Ecto neural progenitor cell (in vitro differentiated cells): Measurements from ENCODE around the gene DLGAP1.

ENCODE experiments used
- DNase-seq: peaks from one replicate; pipeline ENCODE4 v3.0.0-alpha.2; 2018; ENCODE audit warnings: low spot score

DLGAP1 gene

GRCh38 chr18:3816610-3817363 lies 638.3 kb downstream of the DLGAP1 start:
- DNase-seq = no peak

GRCh38 chr18:3815991-3816390 lies 639.1 kb downstream of the DLGAP1 start:
- no peak for DNase-seq

DNA sequence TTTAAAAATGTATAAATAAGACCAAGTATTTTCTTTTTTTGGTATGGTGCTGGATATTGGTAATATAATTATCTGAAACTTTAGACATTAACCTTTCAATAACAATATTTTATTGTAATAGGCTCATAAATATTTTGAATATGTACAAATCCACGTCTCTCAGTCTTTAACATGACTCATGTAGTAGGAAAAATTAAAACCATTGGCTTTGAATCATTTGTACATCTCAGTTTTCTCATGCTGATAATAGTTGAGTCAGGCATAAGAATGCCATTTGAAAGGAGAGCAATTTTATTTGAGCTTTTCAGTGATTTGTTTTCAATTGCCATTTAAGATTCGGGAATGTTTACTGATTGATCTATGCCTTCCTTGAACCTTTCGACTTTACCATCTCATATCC lies 640.3 kb downstream of the DLGAP1 start:
- DNase-seq = no peak

GRCh38 chr18:3810296-3810695 lies 644.8 kb downstream of the DLGAP1 start:
- no peak for DNase-seq

- no peak for DNase-seq
Observed at GRCh38 chr18:3808985-3809780, 645.9 kb downstream of the DLGAP1 start.

DNA sequence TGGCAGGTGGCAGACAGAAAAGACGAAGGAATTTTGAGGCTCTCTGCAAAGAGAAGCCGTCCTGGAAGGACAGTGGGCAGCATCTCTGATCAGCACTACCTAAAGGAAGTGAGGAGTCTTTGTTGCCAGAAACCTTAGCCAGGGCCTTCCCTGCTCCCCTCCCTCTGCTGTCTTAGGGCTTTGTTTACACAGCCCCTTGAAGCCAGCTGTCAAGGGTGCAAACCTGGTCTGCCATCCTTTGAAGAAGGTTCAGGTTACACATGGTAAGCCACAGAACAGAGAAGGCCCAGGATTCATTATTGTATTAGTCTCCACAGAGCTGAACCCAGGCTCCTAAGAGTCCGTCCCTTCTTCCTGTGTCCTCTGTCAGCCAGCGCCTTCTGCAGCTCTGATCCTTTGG lies 648.5 kb downstream of the DLGAP1 start:
- no peak for DNase-seq

DNA sequence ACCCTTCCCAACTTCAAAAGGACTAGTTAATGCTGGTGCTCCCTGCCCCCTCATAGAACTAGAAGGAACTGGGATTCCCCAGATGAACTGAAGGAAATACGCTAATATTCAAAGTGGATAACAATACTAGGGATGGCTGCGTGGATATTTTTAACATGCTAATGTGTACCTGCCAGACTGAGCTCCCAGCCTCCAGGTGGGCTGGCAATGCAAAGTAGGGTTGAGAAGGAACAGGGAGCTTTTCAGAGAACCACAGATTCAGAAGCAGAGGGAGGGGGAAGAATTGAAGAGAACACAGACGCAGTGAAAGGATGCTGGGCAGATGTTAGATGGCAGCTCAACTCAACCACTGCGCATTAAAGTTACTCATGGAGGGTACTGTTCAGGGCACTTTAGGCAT lies 650.8 kb downstream of the DLGAP1 start:
- no peak for DNase-seq

GRCh38 chr18:3803350-3803749 lies 651.8 kb downstream of the DLGAP1 start:
- DNase-seq = no peak

DNA sequence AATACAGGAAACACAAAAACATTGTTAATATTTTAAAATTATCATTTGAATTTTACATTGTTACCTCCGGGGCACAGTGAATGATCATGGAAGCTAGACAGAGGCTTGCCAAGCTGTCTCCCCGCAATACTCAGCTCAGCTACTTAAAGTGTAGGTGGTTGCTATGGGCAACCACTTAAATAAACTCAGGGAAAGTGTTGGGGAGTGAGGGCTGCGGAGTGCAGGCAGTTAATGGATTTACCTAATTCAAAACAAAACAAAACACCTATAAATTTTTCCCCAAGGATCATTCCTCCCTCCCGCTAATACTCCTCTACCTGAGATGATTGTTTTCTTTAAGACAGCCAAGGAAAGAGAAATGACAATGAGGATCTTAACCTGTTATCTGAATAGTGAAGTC lies 655.6 kb downstream of the DLGAP1 start:
- DNase-seq = no peak

DNA sequence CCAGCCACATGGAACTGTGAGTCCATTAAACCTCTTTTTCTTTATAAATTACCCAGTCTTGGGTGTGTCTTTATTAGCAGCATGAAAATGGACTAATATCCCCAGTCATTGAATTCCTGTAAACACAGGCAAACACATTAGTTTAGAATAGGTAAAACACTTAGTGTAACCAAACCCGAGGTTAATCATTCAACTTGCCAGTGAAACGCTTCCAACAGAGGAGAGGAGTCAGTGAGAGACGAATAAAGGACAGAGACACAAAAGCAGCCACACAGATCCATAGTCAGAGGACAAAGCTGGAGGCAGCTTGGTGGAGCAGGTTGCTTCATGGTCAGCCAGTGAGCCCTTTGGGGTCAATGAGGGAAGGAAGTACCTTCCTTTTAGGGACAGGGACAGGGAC lies 657.1 kb downstream of the DLGAP1 start:
- DNase-seq = no peak

DNA sequence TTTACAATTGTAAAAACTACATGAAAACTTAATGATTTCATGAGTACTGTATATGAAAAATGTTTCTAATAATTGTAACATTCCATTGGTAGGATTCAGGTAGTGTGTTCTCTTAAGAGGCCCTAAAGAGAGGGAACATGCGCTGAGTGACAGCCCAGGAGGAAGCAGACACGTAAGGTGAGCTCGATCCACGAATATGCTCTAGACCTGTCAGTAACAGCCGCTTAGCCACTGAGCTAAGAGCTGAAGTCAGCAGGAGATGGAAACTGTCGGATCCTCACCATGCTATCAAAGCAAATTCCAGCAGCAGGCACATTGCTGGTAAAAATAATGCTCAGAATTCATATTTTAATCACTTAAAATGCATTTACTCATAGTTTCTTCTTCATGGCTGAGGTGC lies 658.7 kb downstream of the DLGAP1 start:
- DNase-seq = no peak

DNA sequence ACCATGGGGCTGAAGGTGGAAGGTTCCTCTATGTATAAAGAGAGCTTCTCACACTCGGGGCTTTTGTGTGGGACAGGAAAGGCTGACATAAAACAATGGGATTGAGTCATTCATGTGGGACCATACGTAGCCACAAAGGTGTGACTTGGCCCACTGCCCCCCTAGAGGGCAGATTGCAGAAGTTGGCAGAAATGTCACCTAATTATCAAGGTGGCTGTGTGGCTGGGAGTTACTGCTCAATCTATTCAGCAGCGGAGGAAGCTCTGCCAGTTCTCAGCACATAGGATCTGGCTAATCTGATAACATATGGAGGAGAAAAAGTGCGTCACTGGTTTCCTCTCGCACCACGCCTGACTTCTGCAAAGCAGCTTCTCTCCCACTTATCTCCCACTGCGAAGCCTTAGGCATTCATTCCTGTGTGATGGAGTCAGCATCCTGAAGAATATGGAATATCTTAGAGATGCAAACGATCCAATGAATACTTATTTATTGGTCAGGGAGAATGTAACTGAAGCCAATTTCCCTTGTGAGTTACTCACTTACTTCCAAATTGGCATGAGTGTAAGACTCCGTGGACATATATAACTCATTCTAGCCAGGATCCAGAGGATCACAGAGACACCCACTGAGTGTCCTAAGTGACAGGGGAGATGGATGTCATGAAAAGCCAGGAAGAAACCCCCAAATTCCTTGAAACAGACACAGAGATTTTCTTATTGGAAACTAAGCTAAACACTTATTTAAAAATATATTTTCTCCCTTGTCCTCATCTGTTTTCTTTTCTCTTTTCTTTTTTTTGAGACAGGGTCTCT lies 660.4 kb downstream of the DLGAP1 start:
- DNase-seq = no peak

- no peak for DNase-seq
Observed at GRCh38 chr18:3793545-3793944, 661.6 kb downstream of the DLGAP1 start.

- DNase-seq = no peak
Observed at GRCh38 chr18:3793111-3793510, 662.0 kb downstream of the DLGAP1 start.

GRCh38 chr18:3792711-3793110 lies 662.4 kb downstream of the DLGAP1 start:
- DNase-seq = no peak

DNA sequence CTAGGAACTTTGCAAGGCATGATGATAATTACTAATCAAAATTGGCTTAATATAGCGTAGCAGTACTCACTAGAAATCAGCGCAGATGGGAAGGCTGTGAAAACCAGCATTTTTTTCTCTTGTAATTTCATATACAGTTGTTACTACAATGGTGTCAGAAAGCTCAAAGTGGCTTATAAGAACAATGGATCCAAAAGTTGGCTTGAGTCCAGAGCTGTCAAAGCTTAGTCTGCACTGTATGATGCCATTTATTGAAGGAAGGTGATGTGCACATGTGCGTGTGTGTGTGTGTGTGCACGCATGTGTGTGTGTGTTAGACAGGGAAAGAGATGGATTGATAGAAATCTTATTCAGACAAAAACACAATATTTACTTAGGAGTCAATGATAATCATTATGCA lies 663.9 kb downstream of the DLGAP1 start:
- no peak for DNase-seq

DNA sequence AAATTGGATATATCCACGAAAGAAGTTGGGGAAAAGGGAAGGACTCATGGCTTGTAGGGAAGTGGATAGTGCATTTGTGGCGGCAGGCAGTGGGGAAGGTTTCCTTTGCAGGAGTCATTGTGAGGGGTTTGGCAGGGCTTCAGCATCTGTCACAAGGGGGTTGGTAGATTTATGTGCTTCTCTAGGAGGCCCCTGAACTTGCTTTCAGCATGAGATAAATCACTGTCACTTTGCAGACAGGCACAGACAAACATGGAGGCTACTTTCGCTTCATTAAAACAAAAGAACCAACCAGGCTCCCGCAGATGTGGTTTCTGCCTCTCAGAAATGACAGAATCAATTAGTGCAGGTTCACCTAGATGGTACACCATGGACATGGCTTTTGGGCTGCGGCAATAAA lies 664.4 kb downstream of the DLGAP1 start:
- DNase-seq = no peak

DNA sequence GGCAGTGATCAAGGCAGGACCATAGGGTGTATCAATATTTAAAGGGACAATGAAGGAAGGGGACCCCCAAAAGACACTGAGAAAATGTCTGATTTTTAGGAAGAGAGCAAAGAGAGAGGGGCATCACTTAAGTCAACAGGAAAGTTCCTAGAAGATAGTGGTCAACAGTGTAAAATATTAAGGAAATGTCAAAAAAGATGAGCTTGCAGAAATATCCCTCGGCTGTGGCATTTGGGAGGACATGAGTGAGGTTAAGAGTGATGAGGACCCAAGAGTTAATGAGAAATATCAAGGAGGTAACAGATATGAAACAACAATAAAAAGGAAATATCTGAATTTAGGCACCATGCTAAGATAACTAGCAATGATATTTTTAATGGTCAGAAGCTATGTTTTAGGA lies 665.6 kb downstream of the DLGAP1 start:
- DNase-seq = no peak

DNA sequence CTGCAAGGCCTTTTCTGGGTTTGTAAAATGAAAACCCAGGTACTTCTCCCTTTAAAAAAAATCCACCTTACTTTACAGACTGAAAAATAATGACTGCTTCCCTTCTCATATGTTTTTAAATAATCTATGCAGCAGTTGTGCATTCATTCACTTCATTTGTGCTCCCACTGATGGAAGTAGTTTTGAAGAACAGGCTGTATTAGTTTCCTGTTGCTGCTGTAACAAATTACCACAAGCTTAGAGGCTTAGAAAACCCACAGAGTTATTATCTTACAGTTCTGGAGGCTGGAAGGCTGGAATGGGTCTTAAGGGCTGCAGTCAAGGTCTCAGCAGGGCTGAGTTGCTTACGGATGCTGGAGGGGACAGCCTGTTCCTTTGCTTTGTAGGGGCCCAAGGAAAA lies 670.2 kb downstream of the DLGAP1 start:
- no peak for DNase-seq

- DNase-seq = no peak
Observed at GRCh38 chr18:3782901-3783300, 672.2 kb downstream of the DLGAP1 start.

DNA sequence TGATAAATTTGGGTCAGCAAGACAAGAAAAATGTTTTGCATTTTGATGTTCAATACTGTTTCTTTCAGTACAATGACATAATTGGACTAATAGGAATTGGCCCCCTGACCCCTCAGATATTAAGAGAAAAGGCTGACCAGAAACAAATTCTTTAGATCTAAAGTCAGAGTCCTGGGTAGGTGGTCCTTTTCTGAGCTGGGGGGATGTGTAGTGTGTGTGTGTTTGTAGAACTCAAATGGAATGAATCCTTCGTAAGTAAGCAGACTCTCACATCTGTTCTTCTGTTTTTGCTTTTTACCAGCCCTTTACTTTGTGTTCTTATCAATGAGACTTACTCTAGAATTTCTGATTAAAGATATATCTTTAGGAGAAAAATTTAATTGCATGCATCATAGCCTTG lies 677.4 kb downstream of the DLGAP1 start:
- DNase-seq = no peak

GRCh38 chr18:3777122-3777521 lies 678.0 kb downstream of the DLGAP1 start:
- no peak for DNase-seq

GRCh38 chr18:3775996-3776395 lies 679.1 kb downstream of the DLGAP1 start:
- no peak for DNase-seq
